ENCODE data around the gene MEGF11. TPM values are rescaled to one million over a fixed set of nuclear protein-coding genes. Genes with fewer than 3 reads are reported as not detected.

MEGF11 gene
- total RNA-seq, 4 donors from 2014 or later: 0.20 TPM; not detected in 3

- no peak for TF ChIP-seq POLR2A (IDR thresholded peaks at IDR 0.05)
- TF ChIP-seq, protein P1, sequence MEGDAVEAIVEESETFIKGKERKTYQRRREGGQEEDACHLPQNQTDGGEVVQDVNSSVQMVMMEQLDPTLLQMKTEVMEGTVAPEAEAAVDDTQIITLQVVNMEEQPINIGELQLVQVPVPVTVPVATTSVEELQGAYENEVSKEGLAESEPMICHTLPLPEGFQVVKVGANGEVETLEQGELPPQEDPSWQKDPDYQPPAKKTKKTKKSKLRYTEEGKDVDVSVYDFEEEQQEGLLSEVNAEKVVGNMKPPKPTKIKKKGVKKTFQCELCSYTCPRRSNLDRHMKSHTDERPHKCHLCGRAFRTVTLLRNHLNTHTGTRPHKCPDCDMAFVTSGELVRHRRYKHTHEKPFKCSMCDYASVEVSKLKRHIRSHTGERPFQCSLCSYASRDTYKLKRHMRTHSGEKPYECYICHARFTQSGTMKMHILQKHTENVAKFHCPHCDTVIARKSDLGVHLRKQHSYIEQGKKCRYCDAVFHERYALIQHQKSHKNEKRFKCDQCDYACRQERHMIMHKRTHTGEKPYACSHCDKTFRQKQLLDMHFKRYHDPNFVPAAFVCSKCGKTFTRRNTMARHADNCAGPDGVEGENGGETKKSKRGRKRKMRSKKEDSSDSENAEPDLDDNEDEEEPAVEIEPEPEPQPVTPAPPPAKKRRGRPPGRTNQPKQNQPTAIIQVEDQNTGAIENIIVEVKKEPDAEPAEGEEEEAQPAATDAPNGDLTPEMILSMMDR (IDR thresholded peaks at IDR 0.05): no peak
These were observed 390.4 kb downstream of the MEGF11 start for GRCh38 chr15:65863106-65863505.

GRCh38 chr15:65862682-65863081 lies 390.9 kb downstream of the MEGF11 start:
- no peaks in the 10 kb centered on the region for H3K27me3 ChIP-seq
- no peak for TF ChIP-seq POLR2A (IDR thresholded peaks at IDR 0.05)
- TF ChIP-seq, protein P1 (IDR thresholded peaks at IDR 0.05): peak in 1 of 6 experiments; percentile 27
- H3K36me3 ChIP-seq: no peaks in the 10 kb centered on the region
- whole genome bisulfite sequencing, 2 donors: 41 to 55% methylated on average over 1 of the region's 1 CpG
- DNase-seq: no peak
- no peak overlapping the region for H3K27ac ChIP-seq
- intact Hi-C loops (cut with DNase I): no loop called here
- H3K9me3 ChIP-seq: no peaks in the 10 kb centered on the region
- H3K4me1 ChIP-seq: no peaks in the 10 kb centered on the region
- no peak overlapping the region for H3K4me3 ChIP-seq (replicated peaks in 1 of 3)

More at GRCh38 chr15:65863106-65863505, 390.4 kb downstream of the MEGF11 start:
- Histone ChIP-seq H3K4me3 (replicated peaks in 1 of 3) (no peak overlapping the region), H3K4me1 (no peaks in the 10 kb centered on the region), H3K27ac (no peak overlapping the region), H3K27me3 (no peaks in the 10 kb centered on the region), H3K36me3 (no peaks in the 10 kb centered on the region), H3K9me3 (no peaks in the 10 kb centered on the region)
- WGBS, 2 donors: 90 to 92% methylated on average over 6 of the region's 6 CpGs
- DNase-seq: no peak
- intact Hi-C loops (cut with DNase I): no loop called here

GRCh38 chr15:65857718-65858402 lies 395.7 kb downstream of the MEGF11 start:
- TF ChIP-seq POLR2A (IDR thresholded peaks at IDR 0.05): no peak
- TF ChIP-seq, protein P1 (IDR thresholded peaks at IDR 0.05): no peak
- Histone ChIP-seq H3K27me3 (no peaks in the 10 kb centered on the region), H3K4me1 (no peaks in the 10 kb centered on the region), H3K36me3 (no peaks in the 10 kb centered on the region), H3K4me3 (replicated peaks in 1 of 3) (no peak overlapping the region), H3K9me3 (no peaks in the 10 kb centered on the region), H3K27ac (no peak overlapping the region)
- WGBS, 2 donors: 75 to 77% methylated on average over 5 of the region's 5 CpGs
- DNase-seq: no peak
- intact Hi-C loops (cut with DNase I): no loop called here

DNA sequence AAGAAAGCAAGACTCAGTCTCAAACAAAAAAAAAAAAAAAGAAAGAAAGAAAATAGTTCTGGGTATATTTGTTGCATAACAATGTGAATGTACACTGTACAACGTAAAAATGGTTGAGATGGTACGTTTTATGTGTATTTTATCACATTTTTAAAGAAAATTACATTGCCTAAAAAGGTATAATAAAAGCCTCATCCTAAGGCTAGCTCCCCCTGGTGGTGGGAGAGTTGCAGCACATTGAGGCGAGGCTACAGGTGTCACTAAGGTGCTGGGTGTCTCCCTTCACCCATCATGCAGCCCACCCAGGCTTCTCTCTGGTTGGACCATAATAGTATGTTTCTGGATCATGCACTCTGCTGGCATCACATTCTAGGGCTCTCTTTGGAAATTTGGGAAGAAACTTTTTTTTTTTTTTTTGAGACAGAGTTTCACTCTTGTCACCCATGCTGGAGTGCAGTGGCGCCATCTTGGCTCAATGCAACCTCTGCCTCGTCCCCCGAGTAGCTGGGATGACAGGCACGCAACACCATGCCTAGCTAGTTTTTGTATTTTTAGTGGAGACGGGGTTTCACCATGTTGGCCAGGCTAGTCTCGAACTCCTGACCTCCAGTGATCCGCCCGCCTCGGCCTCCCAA lies 396.6 kb downstream of the MEGF11 start:
- Histone ChIP-seq H3K27ac (no peak overlapping the region), H3K9me3 (no peaks in the 10 kb centered on the region), H3K4me3 (replicated peaks in 1 of 3) (no peak overlapping the region), H3K36me3 (no peaks in the 10 kb centered on the region), H3K27me3 (no peaks in the 10 kb centered on the region), H3K4me1 (no peaks in the 10 kb centered on the region)
- intact Hi-C loops (cut with DNase I): no loop called here
- TF ChIP-seq, protein P1 (IDR thresholded peaks at IDR 0.05): peak; percentile 63 to 82 (median 72)
- no peak for TF ChIP-seq POLR2A (IDR thresholded peaks at IDR 0.05)
- peak; percentile 67 to 76 for DNase-seq
- WGBS, 2 donors: 67 to 76% methylated on average over 12 of the region's 12 CpGs

GRCh38 chr15:65851981-65852380 lies 401.6 kb downstream of the MEGF11 start:
- no peak overlapping the region for H3K27ac ChIP-seq
- no peaks in the 10 kb centered on the region for H3K4me1 ChIP-seq
- H3K27me3 ChIP-seq: no peaks in the 10 kb centered on the region
- no peak for DNase-seq
- intact Hi-C loops (cut with DNase I): no loop called here
- TF ChIP-seq POLR2A (IDR thresholded peaks at IDR 0.05): no peak
- TF ChIP-seq, protein P1 (IDR thresholded peaks at IDR 0.05): no peak
- H3K4me3 ChIP-seq (replicated peaks in 1 of 3): no peak overlapping the region
- H3K9me3 ChIP-seq: no peaks in the 10 kb centered on the region
- 94 to 100% methylated on average over 5 of the region's 5 CpGs for WGBS, 2 donors
- H3K36me3 ChIP-seq: no peaks in the 10 kb centered on the region
